GM21529 (cell line): ENCODE measurements around the gene CDK5RAP2.

Experiments used
- ATAC-seq: cut with Tn5 transposase; IDR thresholded peaks from one replicate; pipeline ENCODE4 v1.9.1; 2021; ENCODE audit not compliant: unreplicated experiment

CDK5RAP2 gene

GRCh38 chr9:120363697-120364096 lies 216.3 kb downstream of the CDK5RAP2 start:
- ATAC-seq: no peak

DNA sequence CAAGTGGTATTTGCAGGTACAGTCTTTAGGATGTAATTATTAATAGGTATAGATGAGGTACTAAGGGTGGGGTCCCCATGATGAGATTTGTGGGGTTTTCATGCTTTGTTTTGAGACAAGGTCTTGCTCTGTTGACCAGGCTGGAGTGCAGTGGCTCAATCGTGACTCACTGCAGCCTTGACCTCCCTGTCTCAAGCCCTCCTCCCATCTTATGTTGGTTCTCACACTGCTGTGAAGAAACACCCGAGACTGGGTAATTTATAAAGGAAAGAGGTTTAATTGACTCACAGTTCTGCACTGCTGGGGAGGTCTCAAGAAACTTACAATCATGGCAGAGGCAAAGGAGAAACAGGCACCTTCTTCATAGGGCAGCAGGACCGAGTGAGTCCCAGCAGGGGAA lies 217.5 kb downstream of the CDK5RAP2 start:
- ATAC-seq: no peak

DNA sequence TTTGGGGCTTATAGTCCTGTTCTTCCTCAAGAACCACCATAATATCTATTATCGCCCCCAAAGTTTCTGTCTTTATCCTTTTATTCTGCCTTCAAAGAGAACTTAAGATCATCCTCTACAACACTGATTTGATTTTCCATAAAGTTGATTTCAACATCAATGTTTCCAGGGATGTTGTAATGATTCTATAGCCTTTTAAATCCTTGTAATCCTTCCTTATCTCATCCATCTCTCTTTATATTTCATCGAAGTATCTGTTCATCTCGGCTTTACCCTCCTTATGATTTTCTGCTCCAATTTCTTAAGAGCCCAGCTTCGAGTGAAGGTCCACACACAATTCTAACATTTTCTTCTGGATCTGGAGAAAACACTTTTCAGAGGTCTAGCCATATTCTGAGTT lies 218.4 kb downstream of the CDK5RAP2 start:
- no peak for ATAC-seq

GRCh38 chr9:120360510-120360909 lies 219.5 kb downstream of the CDK5RAP2 start:
- no peak for ATAC-seq

DNA sequence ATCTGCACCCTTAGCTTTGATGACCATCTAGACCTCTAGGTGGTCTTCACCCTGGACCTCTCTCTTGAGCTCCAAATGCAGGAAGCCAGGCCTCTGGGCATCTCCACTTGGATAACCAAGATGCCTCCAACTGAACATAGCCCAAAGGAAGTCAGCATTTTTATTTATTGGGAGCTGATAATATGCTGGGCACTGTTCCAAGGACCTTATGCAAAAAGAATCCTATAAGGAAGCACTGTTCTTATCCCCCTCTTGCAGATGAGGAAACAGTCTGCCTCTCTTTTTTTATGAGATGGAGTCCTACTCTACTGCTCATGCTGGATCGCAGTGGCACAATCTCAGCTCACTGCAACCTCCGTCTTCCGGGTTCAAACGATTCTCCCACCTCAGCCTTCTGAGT lies 219.9 kb downstream of the CDK5RAP2 start:
- no peak for ATAC-seq

DNA sequence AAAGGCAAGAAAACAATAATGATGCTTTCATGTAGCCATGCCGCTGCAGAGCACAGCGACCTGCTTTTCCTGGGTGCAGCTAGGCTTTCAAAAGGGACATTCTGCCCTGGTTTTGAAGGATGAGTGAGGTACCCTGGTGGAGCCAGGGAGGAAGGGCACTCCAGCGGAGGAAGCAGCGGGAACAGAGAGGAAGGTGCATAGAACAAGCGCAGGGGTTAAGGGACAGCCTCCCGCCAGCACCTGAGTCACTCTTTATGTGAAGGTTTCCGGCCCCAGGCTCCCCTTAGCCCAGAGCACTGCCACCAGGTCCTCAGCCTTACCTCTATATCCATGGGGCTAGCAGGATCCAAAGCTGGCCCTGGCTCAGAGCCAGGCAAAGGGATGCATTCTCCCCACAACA lies 221.1 kb downstream of the CDK5RAP2 start:
- no peak for ATAC-seq

DNA sequence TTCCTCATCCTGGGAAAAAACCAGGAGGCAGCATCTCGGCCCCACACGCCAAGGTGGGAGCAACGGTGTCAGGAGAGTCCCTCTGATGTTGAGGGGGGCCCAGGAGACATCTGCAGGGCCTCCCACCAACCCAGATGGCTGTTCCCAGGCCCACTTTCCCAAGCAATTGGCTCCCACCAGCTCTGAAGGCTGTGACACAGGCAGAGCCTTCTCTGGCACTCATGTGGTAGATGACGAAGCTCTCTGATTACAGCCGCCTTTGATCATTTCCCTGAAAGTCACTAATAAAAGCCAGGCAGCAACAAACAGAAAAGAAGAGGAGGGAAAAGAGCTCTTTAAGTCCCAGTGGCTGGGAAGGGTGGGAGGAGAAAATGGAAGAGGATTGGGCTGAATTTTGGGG lies 226.5 kb downstream of the CDK5RAP2 start:
- ATAC-seq: no peak

DNA sequence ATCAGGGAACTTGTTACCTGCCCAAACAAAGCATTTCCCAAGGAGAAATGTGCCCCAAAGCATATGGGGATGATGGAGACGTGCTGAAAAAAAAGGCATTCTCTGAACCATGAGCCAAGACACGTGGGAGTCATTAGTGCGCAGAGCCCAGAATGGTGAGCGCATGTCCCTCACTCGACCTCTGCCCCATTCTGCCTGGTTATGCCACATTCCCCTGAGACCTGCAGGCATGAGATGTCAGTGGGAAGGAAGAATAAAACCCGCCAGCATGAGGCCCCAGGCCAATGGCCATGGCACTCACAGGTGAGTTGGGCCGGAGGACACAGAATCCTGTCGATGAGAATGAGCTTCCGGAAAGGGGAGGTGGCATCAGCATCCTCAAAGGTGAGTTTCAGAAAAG lies 228.9 kb downstream of the CDK5RAP2 start:
- no peak for ATAC-seq

DNA sequence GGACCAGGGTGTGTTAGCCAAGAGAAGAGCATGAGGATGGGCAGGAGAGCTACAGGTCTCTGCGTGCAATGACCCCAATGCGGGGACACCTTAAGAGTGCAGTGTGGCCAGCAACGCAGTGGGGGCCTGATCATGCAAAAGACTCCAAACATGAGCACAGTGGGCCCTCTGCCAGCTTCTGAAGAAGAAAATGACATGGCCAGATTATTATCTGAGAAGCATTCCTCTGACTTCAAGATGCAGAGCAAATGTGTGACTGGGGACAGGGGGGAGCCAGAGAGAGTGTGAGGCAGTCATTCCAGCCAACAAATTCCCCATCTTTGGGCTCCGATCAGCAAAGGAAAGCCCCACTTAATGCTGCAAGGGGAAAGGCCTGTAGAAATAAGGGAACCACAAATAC lies 229.4 kb downstream of the CDK5RAP2 start:
- ATAC-seq: no peak

GRCh38 chr9:120348951-120349429 lies 231.0 kb downstream of the CDK5RAP2 start:
- ATAC-seq: no peak

DNA sequence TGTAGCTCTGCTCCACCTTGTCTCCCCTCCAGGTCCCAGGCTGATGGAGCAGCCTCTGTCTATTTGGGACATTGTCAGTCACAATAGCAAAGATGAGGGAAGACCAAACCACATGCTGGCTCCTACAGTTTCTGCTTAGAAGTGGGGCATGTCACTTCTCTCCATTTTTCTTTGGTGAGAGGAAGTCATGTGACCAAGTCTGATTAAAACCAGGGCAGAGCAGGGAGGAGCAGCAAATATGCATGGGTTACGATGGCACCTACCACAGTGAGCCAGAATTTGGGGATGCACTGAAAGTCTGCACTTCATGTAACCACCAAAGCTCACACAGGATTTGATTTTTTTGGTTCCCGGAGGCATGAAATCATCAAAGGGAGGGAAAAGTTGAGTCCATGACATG lies 234.6 kb downstream of the CDK5RAP2 start:
- ATAC-seq: no peak

DNA sequence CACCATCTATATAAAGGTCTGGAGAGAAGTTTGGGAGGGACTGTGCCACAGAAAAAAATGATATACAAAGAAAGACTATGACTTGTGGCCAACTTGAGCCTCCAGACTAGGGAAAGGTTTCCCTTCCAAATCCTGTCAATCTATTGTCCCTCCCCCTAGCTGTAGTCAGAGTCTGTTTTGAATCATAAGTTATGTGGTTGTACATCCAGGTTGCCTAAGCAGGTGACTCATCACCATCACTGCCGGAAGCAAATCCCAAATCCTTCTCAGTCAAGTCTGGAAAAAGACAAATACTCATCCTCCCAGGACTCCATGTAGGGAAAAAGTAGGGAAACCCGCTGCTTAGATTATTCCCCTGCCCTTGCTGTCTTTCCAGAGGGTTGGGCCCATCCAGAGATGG lies 235.7 kb downstream of the CDK5RAP2 start:
- no peak for ATAC-seq

GRCh38 chr9:120343416-120343815 lies 236.6 kb downstream of the CDK5RAP2 start:
- ATAC-seq: no peak
